Inflammatory macrophage (primary cell): ENCODE data around the gene CFAP300.

ENCODE experiments used
- DNase-seq, 2 donors: peaks; one replicate each; pipeline ENCODE4 v3.0.0-alpha.2; 2020 to 2022
- total RNA-seq, 18 experiments: gene quantifications; one replicate each; lab custom pipeline; 2026; ENCODE audit warnings: mixed read lengths in 6 of 18, inconsistent platforms in 2 of 18; lab: John Stamatoyannopoulos, UW

The CFAP300 gene
- 0 to 0.13 (median 0) reads per million in 18 experiments for total RNA-seq

DNA sequence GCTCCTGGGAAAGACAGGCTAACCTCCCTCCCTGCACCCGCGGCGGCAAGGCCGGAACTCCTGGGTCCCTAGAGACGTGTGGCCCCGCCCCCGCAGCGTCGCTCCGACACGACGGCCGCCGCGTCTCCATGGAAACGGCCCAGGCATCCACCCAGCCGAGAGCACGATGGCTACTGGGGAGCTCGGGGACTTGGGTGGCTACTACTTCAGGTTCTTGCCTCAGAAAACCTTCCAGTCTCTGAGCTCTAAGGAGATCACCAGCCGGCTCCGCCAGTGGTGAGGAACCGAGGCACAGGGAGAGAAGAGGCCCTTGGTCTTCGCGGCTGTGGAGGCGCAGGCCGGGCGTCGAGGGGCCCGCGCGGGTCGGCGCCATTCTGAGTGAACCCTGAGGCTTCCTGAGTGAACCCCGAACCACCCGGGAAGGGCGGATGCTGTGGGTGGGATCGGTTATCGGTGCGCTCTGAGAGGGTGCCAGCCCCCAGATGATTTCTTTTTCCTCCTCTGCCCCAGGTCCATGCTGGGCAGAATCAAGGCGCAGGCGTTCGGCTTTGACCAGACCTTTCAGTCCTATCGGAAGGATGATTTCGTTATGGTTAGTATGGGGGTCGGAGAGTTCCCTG, at the start of gene CFAP300:
Gene CFAP300, plus strand, starts transcription at position 133 of the 620 bp plus-strand sequence. Its CDS starts 34 bp downstream, at position 167.
- no peak for DNase-seq

- no peak for DNase-seq
These were observed 45.4 kb upstream of the CFAP300 start for GRCh38 chr11:102001657-102002338.

- DNase-seq: no peak
These were observed 43.0 kb upstream of the CFAP300 start for GRCh38 chr11:102004220-102004619.

DNA sequence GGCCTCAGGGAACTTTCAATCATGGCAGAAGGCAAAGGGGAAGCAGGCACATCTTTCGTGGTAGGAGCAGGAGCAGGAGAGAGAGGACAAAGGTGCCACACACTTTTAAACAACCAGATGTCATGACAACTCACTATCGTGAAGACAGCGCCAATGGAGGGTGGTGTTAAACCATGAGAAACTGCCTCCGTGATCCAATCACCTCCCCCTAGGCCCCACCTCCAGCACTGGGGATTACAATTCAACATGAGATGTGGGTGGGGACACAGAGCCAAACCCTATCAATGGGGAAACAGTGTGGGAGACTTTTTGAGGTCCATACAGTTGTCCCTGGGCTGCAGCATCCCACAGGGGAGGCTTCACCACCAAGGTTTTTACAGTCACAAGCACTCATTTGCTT, 41.9 kb upstream of the CFAP300 start:
- DNase-seq: no peak

- no peak for DNase-seq
These were observed 40.2 kb upstream of the CFAP300 start for GRCh38 chr11:102006835-102007566.

DNA sequence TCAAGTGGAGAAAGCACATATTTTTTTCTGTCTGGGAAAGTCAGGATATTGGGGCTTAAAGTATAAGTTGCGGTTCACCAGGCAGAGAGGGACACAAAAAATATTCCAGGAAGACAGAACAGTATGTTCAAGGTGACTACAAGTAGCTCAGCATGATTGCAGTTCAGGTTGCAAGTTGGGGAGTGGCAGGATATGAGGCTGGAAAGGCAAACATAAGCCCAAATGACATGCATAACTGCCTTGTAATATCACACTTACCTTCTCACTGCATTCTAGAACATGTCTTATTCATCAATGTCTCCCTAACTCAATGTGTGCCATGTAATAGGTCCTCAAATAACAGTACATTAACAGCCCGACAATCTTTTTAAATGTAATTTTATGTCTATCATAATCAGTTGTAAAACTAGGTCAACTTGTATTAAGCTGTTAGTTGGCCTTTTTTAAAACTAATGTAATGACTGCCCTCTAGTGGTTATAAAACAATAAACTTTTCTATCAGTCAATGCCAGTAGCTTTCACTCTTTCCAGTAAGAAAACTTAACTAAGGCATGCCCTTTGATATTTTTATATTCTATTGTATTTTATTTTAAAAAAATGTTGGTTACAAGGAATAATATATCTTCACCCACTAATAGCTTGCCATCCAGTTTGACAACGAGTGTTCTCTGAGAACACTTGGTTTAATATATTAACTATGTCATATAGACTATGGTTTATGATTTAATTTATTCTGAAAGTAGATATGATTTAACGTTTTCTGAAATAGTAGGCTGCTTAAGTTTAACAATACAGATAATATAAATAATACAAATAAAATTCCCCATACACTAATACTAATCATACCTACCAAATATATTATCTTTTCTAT, 39.4 kb upstream of the CFAP300 start:
- DNase-seq: peak; percentile 6 to 49

GRCh38 chr11:102010776-102011494, 36.3 kb upstream of the CFAP300 start:
- no peak for DNase-seq

GRCh38 chr11:102012946-102013345, 34.3 kb upstream of the CFAP300 start:
- no peak for DNase-seq

DNA sequence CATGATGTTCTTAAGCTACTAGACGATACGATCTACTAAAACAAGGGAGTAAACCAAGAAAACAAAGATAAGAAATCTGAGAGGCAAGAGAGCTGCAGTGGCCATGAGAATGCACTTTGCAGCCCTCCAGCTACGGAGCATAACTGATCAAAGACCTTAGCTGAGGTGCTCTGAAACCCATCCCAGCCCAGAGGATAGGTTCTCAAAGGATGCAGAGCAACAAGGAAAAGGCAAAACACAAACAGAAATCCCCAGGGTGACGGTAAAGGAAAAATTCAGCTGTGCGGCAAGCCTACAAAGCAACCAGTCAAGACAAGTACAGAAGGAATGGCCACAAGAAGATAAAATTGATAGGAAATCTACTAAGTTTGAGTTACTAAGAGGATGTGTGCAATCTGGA, 32.5 kb upstream of the CFAP300 start:
- DNase-seq: no peak

DNA sequence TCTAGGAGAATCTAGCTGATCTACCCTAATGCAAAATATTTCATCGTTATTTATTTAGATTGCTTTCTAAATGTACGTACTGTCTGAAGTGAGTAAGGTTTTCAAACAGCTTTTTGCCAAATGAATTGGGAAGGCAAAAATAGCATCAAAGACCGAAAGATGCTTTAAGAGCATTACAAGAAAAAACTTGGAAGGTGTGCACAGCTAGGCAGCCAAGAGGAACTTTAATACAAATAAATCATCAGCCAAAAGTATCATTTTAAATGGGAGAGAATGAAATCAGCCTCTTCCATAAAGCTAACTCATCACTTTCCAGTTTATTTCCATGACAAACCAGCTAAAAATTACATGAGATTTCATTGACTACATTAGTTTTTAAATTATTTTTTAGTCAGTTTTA, 30.2 kb upstream of the CFAP300 start:
- no peak for DNase-seq

DNA sequence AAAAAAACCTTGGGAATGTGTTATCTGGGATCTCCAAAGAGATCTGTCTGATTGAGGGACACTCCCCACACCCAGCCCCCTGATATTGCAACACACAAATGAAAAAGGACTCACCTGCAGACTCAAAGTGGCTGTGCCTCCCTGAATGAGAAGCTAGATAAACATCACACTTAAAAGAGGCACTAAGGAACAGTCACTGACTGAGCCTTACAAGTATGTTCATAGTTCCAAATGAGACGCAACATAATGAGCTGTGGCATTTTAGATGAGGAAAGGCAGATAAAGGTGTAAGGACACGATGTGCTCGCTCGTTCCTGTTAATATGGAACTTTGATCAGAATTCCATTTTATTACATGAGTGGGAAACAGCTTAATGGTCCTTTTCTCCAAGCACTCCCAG, 21.0 kb upstream of the CFAP300 start:
- no peak for DNase-seq

- no peak for DNase-seq
These were observed 20.3 kb upstream of the CFAP300 start for GRCh38 chr11:102026959-102027358.

- no peak for DNase-seq
These were observed 10.5 kb upstream of the CFAP300 start for GRCh38 chr11:102036757-102037156.

DNA sequence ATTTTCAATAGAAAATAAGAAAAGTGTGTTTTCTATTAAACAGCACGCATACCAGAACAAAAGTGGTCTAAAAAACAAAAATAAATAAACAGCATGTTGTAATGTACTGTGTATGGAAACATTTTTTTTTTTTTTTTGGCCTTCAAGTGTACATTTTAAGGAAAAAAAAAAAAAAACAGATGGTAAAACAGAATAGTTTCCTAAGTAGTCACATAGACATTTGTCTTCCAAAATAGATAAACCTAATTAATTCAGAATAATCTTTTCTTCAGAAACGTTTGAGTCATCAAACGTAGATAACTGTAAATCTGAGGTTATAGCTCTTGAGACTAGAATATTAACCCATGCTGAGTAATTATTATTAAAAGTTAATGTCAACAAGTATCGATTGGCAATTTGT, 396 bp upstream of the CFAP300 start:
- no peak for DNase-seq

DNA sequence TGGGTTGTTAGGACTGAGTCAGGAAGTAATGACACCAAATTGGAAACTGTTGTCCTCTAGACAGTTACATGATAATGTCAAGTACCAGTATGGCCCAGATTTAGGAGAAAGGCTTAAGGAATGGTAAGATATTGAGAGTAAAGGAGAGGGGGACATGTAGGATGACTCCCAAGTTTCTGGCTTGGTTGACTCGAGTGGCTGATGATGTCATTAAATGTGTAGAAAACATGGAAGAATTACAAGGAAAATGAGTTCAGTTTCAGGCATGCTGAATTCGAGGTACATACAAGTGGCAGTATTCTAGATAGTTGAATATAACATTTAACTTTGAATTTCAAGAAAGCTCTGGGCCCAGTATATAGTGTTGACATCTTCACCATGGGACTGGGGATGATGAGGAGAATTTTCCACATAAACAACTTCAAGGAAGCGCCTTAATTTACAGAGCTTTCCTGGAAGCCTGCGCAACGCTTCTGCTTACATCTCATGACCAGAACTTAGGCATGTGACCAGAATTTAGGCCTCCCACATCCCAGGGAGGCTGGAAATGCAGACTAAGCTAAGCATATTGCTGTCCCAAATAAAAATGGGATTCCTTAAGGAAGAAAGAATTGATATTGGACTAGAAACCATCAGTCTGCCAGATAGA, 3.8 kb downstream of the CFAP300 start:
- no peak for DNase-seq

DNA sequence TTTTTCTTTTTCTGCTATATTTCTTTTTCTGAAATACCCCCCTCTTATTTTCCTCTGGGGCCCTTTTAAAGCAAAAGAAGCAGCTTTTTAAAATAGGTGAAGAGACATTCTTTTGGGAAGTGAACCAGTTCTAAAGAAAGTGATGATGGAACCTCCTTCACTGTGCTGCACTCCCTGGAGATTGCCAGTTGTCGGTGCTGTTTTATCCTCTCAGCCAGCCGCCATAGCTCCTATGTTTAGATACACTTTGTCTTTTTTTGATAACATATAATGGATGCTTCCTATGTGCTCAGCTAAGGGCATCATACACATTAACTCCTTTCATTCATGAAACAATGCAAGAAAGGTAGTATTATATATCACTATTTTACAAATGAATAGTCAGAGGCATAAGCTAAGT, 14.0 kb downstream of the CFAP300 start:
- DNase-seq: peak in 1 of 2 donors; percentile 1

DNA sequence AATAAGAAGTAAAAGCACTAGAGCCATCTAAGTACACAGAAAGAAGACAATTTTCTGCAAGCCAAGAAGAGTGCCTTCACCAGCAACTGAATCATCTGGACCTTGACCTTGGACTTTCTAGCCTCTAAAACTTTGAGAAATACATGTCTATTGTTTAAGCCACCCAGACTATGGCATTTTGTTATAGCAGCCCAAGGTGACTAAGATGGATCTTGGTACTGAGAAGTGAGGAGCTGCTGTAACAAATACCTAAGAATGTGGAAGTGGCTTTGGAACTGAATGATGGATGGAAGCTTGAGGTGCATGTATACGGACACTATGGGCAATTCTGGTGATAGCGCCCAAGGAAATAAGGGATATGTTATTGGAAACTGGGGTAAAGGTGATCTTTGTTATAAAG, 14.9 kb downstream of the CFAP300 start:
- DNase-seq: no peak

- no peak for DNase-seq
These were observed 17.1 kb downstream of the CFAP300 start for GRCh38 chr11:102064316-102064715.

- no peak for DNase-seq
These were observed 23.5 kb downstream of the CFAP300 start for GRCh38 chr11:102070766-102071165.

DNA sequence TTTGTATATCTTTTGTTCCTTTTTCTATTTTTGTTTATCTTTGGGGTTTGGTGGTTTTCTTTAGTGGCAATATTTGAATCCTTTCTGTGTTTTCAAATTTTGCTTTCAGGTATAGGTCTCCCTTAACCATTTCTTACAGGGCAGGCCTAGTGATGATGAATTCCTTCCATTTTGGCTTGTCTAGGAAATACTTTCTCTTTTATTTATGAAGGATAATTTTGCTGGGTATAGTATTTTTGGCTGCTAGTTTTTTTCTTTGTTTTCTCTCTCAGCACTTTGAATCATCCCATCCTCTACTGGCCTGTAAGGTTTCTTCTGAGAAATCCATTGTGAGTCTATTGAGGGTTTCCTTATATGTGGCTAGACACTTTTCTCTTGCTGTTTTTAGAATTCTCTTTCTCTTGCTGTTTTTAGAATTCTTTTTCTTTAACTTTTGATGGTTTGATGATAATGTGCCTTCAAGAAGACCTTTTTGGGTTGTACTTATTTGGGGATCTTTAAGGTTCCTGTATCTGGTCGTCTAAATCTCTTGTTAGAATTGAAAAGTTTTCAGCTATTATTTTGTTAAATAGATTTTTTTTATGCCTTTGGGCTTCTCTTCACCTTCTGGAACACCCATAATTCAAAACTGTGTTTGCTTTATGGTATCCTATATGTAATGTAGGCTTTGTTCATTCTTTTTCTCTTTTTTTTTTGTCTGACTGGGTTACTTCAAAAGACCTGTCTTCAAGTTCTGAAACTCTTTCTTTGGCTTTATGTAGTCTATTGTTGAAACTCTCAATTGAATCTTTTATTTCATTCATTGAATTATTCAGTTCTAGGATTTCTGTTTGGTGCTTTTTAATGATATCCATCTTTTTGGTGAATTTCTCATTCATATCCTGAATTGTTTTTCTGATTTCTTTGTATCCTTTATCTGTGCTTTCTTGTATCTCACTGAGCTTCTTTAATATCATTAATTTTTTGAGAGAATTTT, 24.5 kb downstream of the CFAP300 start:
- DNase-seq: no peak
